Fibroblast of lung (primary cell): ENCODE data around the gene IGFBP1. TPM values are rescaled to one million over a fixed set of nuclear protein-coding genes. Genes with fewer than 3 reads are reported as not detected.
A peak's percentile ranks its signal among the peaks of the same experiment; 100 is the strongest.

Experiments
- DNase-seq, 2 donors: peaks; one replicate each; pipeline versions ENCODE4 v3.0.0 to v3.0.0-alpha.2; 2010; ENCODE audit warnings: low read depth in 2 of 2
- H2AFZ ChIP-seq: 2 replicates; pipeline ENCODE4 v1.5.1; 2012; ENCODE audit warnings: low read length, control low read depth, inconsistent platforms
- H3K27ac ChIP-seq: 2 replicates; pipeline ENCODE4 v1.5.1; 2011; ENCODE audit warnings: low read length, control low read depth; ENCODE audit not compliant: insufficient read depth
- H3K27me3 ChIP-seq: 2 replicates; pipeline ENCODE4 v1.5.1; 2011; ENCODE audit warnings: mild to moderate bottlenecking, low read length; ENCODE audit not compliant: control insufficient read depth, insufficient read depth
- H3K36me3 ChIP-seq: 2 replicates; pipeline ENCODE4 v1.5.1; 2011; ENCODE audit warnings: low read length; ENCODE audit not compliant: control insufficient read depth, insufficient read depth
- H3K4me1 ChIP-seq: 2 replicates; pipeline ENCODE4 v1.5.1; 2011; ENCODE audit warnings: low read length; ENCODE audit not compliant: control insufficient read depth, insufficient read depth; ENCODE audit errors: extremely low read depth
- H3K4me2 ChIP-seq: 2 replicates; pipeline ENCODE4 v1.5.1; 2011; ENCODE audit warnings: low read length, control low read depth; ENCODE audit not compliant: insufficient read depth; ENCODE audit errors: extremely low read depth
- H3K4me3 ChIP-seq, 4 experiments: fragments of 200-600 bp in 1 of 4; sonication (generic) in 1 of 4; replicated peaks in 1 of 4; 2 replicates each; pipeline ENCODE4 v1.5.1; 2011 to 2016; ENCODE audit warnings: low read length in 4 of 4, low read depth in 3 of 4, mild to moderate bottlenecking in 3 of 4, control low read depth in 2 of 4, inconsistent platforms in 1 of 4, mixed read lengths in 1 of 4; ENCODE audit not compliant: insufficient read depth in 1 of 4; ENCODE audit errors: control extremely low read depth in 1 of 4
- H3K79me2 ChIP-seq: 2 replicates; pipeline ENCODE4 v1.5.1; 2012; ENCODE audit warnings: mild to moderate bottlenecking, low read length, inconsistent platforms; ENCODE audit not compliant: control insufficient read depth, insufficient read depth
- H3K9ac ChIP-seq: 2 replicates; pipeline ENCODE4 v1.5.1; 2011; ENCODE audit warnings: mild to moderate bottlenecking, low read length, control low read depth; ENCODE audit not compliant: insufficient read depth
- H3K9me3 ChIP-seq: 2 replicates; pipeline ENCODE4 v1.5.1; 2012; ENCODE audit warnings: low read depth, low read length; ENCODE audit not compliant: control insufficient read depth, insufficient read depth
- H4K20me1 ChIP-seq: 2 replicates; pipeline ENCODE4 v1.5.1; 2011; ENCODE audit warnings: low read length; ENCODE audit not compliant: control insufficient read depth, insufficient read depth; ENCODE audit errors: extremely low read depth
- CTCF ChIP-seq, 2 donors: IDR thresholded peaks in 1 of 2; conservative IDR thresholded peaks in 1 of 2; 1 replicate in 1 of 2; 2 replicates in 1 of 2; pipeline ENCODE4 v1.5.1; 2011 to 2012; ENCODE audit warnings: low read length in 2 of 2, control low read depth in 1 of 2, inconsistent platforms in 1 of 2, low read depth in 1 of 2, mild to moderate bottlenecking in 1 of 2
- EZH2 ChIP-seq: IDR thresholded peaks from 2 replicates; pipeline ENCODE4 v1.5.1; 2012; ENCODE audit warnings: low read length, control low read depth, mild to moderate bottlenecking; ENCODE audit errors: missing control alignments
- polyA plus RNA-seq, 2 donors: library from polyadenylated mRNA; depleted of rRNA in 1 of 2; stranded (reverse) in 1 of 2; unstranded in 1 of 2; fragments of >200 nt; gene quantifications; 2 replicates each; pipeline ENCODE4 v1.2.1, GENCODE V29; 2011 to 2012; ENCODE audit warnings: missing spikeins in 1 of 2
- total RNA-seq: library from RNA; depleted of rRNA; stranded (reverse); fragments of >200 nt; gene quantifications from 2 replicates; pipeline ENCODE4 v1.2.1, GENCODE V29; 2014

IGFBP1 gene
- total and polyA plus RNA-seq, 2 donors (not counting 1 experiment from before 2014, with no cell fraction given) = not detected

- Histone ChIP-seq H3K4me1 (peaks cover 13% of the 10 kb centered on the region), H3K9me3 (no peaks in the 10 kb centered on the region), H3K4me3 (peak overlapping the region; percentile 42 to 58 (median 54)), H3K36me3 (no peaks in the 10 kb centered on the region), H3K79me2 (no peaks in the 10 kb centered on the region), H3K27me3 (peaks cover 25% of the 10 kb centered on the region), H3K27ac (no peak overlapping the region), H2AFZ (no peak overlapping the region), H4K20me1 (no peaks in the 10 kb centered on the region), H3K9ac (no peak overlapping the region), H3K4me2 (peak overlapping the region; percentile 75)
- peak; percentile 11 to 21 for DNase-seq
- TF ChIP-seq CTCF (conservative IDR thresholded peaks at IDR 0.05 in 1 of 2, IDR thresholded peaks at IDR 0.05 in 1 of 2; ENCODE audit: low read depth in 1 of 2, low read length in 2 of 2) (no peak), EZH2 (peak; percentile 78)
Measured at GRCh38 chr7:45919993-45920459, 31.7 kb downstream of the IGFBP1 start.

GRCh38 chr7:45920502-45921380, 32.5 kb downstream of the IGFBP1 start, which contains the start of gene IGFBP3:
IGFBP3 (minus strand) TSS chr7:45921272; CDS start chr7:45921140, 132 bp downstream.
- Histone ChIP-seq H3K4me3 (peak within 1 kb of the TSS; percentile 42 to 64 (median 54)), H3K4me2 (peak within 1 kb of the TSS; percentile 81), H3K4me1 (peaks cover 13% of the 10 kb centered on the region), H3K27ac (no peak within 1 kb of the TSS), H3K79me2 (no peaks in the 10 kb centered on the region), H3K27me3 (peaks cover 25% of the 10 kb centered on the region), H3K9me3 (no peaks in the 10 kb centered on the region), H4K20me1 (no peaks in the 10 kb centered on the region), H2AFZ (peak within 1 kb of the TSS; percentile 58), H3K36me3 (no peaks in the 10 kb centered on the region), H3K9ac (peak within 1 kb of the TSS; percentile 51)
- peak; percentile 11 for TF ChIP-seq EZH2
- TF ChIP-seq CTCF (conservative IDR thresholded peaks at IDR 0.05 in 1 of 2, IDR thresholded peaks at IDR 0.05 in 1 of 2; ENCODE audit: low read depth in 1 of 2, low read length in 2 of 2) = no peak
- peak; percentile 67 to 78 for DNase-seq

- DNase-seq = no peak
- TF ChIP-seq EZH2 = no peak
- no peak for TF ChIP-seq CTCF (conservative IDR thresholded peaks at IDR 0.05 in 1 of 2, IDR thresholded peaks at IDR 0.05 in 1 of 2; ENCODE audit: low read depth in 1 of 2, low read length in 2 of 2)
- H2AFZ ChIP-seq = no peak overlapping the region
- no peaks in the 10 kb centered on the region for H3K79me2 ChIP-seq
- H4K20me1 ChIP-seq = no peaks in the 10 kb centered on the region
- H3K4me3 ChIP-seq = peak overlapping the region; percentile 33 to 64 (median 54)
- peaks cover 25% of the 10 kb centered on the region for H3K27me3 ChIP-seq
- peaks cover 13% of the 10 kb centered on the region for H3K4me1 ChIP-seq
- H3K27ac ChIP-seq = no peak overlapping the region
- H3K9ac ChIP-seq = no peak overlapping the region
- H3K9me3 ChIP-seq = no peaks in the 10 kb centered on the region
- H3K36me3 ChIP-seq = no peaks in the 10 kb centered on the region
- H3K4me2 ChIP-seq = peak overlapping the region; percentile 81
Measured at GRCh38 chr7:45921381-45921698, 33.1 kb downstream of the IGFBP1 start.
